AG09309 (cell line): ENCODE data around the gene JADE2.

Experiments used
- DNase-seq: peaks from one replicate; pipeline ENCODE4 v3.0.0-alpha.2; 2010; ENCODE audit warnings: low read depth
- H3K4me3 ChIP-seq: 2 replicates; pipeline ENCODE4 v1.5.1; 2011; ENCODE audit warnings: mild to moderate bottlenecking, low read depth, low read length, moderate library complexity; ENCODE audit not compliant: control insufficient read depth
- CTCF ChIP-seq: IDR thresholded peaks from 2 replicates; pipeline ENCODE4 v1.5.1; 2011; ENCODE audit warnings: mild to moderate bottlenecking, low read depth, low read length, inconsistent platforms; ENCODE audit not compliant: insufficient read depth, control insufficient read depth; ENCODE audit errors: missing control alignments

The JADE2 gene

GRCh38 chr5:134517553-134517952 is 7.9 kb upstream of the JADE2 start:
- DNase-seq, result no peak
- no peak for TF ChIP-seq CTCF
- H3K4me3 ChIP-seq, result no peak overlapping the region

GRCh38 chr5:134519989-134520388 is 5.5 kb upstream of the JADE2 start:
- DNase-seq, result no peak
- H3K4me3 ChIP-seq, result no peak overlapping the region
- no peak for TF ChIP-seq CTCF

DNA sequence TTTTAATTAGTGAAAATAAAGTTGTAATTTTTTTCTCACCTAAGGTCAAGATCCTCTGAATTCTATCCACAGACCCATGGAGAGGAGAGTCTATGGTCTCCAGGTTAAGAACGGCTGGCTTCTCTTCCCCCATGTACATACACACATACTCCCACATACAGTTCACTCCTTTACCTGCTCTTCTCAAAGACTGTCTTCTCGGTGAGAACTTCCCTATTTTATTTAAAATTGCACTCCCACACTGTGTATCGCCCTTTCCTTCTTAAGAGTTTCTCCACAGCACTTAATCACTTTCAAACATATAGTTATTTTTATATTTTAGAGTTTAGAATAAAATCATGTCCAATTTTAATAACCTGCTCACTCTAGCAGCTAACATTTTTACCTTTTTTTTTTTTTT is 3.6 kb upstream of the JADE2 start:
- no peak for DNase-seq
- no peak overlapping the region for H3K4me3 ChIP-seq
- TF ChIP-seq CTCF, result no peak

DNA sequence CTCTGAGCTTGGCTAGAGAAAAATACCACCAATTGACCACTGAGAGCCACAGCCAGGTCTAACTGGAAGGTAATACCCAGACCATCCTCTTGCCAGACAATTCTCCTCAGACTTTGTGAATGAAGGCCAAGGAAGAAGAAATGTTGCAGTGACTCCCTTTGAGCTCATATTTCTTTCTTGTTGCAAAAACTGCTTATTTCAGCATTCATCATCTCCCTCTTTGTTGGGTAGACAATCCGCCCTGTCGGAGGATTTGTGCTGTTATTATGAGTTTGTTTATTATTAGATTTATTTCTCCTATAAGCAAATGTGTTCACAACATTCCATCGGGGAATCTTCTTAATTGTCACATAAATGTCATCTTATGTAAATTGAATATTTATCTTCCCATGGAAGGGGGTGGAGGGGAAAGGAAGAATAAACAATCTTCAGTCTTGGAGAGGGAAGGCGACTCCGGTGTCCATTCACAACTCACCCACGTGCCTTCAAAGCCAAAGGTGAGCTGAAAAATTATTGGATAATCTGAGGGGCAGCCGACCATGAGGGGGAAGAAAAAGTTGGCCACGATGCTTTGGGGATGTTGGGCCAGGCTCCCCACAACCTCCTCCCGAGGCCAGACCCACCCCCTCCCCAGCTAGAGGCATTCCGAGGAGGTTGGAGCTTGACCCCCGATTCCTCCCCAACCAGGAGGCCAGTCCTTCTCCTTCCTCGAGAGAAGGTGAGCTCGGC is 1.8 kb upstream of the JADE2 start:
- H3K4me3 ChIP-seq, result peak overlapping the region; percentile 79
- TF ChIP-seq CTCF, result no peak
- no peak for DNase-seq

GRCh38 chr5:134524272-134524825 is 1.1 kb upstream of the JADE2 start:
- DNase-seq, result no peak
- H3K4me3 ChIP-seq, result peak overlapping the region; percentile 79
- no peak for TF ChIP-seq CTCF

DNA sequence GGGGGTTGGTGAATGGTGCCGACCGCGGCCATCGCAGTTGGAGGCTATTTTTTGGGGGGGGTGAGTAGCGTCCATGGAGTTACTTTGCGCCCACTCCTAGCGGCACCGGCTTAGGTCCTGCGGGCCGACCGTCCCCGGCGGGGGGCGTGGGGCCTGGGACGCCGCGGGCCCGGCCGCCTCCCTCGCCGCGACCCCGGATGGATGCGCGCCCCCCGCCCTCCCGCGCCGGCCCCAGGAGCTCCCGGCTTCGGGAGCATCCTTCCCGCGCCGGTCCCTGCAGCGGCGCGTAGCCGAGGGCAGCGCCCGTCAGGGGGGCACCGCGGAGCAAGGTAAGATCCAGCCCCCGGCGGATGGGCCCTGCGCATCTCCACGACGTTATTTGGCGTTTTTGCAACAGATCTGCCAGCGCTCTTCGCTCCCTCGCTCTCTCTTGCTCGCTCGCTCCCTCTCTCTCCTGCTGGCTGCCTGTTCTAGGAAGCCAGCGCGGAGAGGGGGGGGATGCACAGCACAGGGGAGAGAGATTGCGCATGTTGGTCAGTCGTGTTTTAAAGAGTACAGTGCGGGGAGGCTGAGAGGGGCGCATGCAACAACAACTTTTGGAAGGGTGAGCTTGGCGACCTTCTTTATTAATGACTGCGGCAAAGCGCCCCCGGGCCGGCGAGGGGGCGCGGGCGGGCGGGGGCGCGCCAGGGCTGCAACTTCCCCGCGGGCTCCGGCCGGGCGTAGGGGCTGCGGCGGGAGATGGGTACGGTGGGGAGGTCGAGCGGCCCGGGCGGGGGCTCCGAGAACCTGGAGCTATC is 413 bp downstream of the JADE2 start:
- no peak for DNase-seq
- peak overlapping the region; percentile 79 for H3K4me3 ChIP-seq
- TF ChIP-seq CTCF, result peak; percentile 7
